ENCODE results near the gene PNPLA7. TPM values are rescaled to one million over a fixed set of nuclear protein-coding genes. Genes with fewer than 3 reads are reported as not detected.

The PNPLA7 gene
- total and polyA plus RNA-seq, 2 of the 13 experiments (the other 11 are each of a cell fraction or from before 2014, with no cell fraction given), result 0.42 to 1.5 TPM

DNA sequence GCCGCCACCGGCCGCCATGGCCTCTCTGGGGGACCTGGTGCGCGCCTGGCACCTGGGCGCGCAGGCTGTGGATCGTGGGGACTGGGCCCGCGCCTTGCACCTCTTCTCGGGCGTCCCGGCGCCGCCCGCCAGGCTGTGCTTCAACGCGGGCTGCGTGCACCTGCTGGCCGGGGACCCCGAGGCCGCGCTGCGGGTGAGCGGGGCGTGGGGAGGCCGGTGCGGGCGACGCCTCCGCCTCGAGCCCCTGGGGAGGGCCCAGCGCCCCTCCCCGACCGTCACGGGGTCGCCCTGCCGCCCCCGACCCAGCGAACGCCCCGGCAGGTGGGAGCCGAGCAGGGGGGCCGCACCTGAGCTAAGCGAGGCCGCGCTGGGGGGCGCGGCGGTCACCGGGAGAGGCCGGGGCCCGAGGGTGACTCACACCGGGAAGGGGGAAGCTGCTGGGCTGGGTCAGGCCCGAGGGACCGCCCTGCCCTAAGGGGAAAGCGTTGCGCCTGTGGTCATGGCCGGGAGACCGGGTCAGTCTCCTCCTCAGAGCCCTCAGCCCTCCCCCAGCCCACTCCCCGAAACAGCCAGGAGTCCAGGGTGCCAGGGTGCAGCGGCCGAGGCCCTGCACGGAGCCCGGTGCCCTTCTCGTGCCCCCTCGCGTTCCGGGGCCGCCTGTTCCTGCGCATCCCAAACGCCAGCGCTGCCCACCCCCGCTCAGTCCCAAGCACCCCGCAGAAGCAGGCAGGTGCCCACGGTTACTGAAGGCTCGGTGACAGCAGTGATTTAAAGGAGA, 126.5 kb downstream of the PNPLA7 start (continued):
- TF ChIP-seq, protein P1, sequence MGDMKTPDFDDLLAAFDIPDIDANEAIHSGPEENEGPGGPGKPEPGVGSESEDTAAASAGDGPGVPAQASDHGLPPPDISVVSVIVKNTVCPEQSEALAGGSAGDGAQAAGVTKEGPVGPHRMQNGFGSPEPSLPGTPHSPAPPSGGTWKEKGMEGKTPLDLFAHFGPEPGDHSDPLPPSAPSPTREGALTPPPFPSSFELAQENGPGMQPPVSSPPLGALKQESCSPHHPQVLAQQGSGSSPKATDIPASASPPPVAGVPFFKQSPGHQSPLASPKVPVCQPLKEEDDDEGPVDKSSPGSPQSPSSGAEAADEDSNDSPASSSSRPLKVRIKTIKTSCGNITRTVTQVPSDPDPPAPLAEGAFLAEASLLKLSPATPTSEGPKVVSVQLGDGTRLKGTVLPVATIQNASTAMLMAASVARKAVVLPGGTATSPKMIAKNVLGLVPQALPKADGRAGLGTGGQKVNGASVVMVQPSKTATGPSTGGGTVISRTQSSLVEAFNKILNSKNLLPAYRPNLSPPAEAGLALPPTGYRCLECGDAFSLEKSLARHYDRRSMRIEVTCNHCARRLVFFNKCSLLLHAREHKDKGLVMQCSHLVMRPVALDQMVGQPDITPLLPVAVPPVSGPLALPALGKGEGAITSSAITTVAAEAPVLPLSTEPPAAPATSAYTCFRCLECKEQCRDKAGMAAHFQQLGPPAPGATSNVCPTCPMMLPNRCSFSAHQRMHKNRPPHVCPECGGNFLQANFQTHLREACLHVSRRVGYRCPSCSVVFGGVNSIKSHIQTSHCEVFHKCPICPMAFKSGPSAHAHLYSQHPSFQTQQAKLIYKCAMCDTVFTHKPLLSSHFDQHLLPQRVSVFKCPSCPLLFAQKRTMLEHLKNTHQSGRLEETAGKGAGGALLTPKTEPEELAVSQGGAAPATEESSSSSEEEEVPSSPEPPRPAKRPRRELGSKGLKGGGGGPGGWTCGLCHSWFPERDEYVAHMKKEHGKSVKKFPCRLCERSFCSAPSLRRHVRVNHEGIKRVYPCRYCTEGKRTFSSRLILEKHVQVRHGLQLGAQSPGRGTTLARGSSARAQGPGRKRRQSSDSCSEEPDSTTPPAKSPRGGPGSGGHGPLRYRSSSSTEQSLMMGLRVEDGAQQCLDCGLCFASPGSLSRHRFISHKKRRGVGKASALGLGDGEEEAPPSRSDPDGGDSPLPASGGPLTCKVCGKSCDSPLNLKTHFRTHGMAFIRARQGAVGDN (CRISPR knock-in tag; IDR thresholded peaks at IDR 0.05), result peak; percentile 8
- no peak for TF ChIP-seq SOX13 (IDR thresholded peaks at IDR 0.05)
- TF ChIP-seq SOX13 (CRISPR knock-in tag; conservative IDR thresholded peaks at IDR 0.05 in 1 of 2, IDR thresholded peaks at IDR 0.05 in 1 of 2), result no peak
- 0 out of 2 replicates have a peak, but pooled peaks have one; percentile 1 for TF ChIP-seq ISL2 (CRISPR knock-in tag; IDR thresholded peaks at IDR 0.05)
- no peak for TF ChIP-seq NR2F1 (CRISPR knock-in tag; IDR thresholded peaks at IDR 0.05)
- peak; percentile 49; the same call in 1 of the 2 replicates for TF ChIP-seq TBX2 (CRISPR knock-in tag; IDR thresholded peaks at IDR 0.05; ENCODE audit: borderline replicate concordance)
- TF ChIP-seq FOXK2 (IDR thresholded peaks at IDR 0.05), result no peak
- TF ChIP-seq, protein P2, sequence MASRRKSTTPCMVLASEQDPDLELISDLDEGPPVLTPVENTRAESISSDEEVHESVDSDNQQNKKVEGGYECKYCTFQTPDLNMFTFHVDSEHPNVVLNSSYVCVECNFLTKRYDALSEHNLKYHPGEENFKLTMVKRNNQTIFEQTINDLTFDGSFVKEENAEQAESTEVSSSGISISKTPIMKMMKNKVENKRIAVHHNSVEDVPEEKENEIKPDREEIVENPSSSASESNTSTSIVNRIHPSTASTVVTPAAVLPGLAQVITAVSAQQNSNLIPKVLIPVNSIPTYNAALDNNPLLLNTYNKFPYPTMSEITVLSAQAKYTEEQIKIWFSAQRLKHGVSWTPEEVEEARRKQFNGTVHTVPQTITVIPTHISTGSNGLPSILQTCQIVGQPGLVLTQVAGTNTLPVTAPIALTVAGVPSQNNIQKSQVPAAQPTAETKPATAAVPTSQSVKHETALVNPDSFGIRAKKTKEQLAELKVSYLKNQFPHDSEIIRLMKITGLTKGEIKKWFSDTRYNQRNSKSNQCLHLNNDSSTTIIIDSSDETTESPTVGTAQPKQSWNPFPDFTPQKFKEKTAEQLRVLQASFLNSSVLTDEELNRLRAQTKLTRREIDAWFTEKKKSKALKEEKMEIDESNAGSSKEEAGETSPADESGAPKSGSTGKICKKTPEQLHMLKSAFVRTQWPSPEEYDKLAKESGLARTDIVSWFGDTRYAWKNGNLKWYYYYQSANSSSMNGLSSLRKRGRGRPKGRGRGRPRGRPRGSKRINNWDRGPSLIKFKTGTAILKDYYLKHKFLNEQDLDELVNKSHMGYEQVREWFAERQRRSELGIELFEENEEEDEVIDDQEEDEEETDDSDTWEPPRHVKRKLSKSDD (CRISPR knock-in tag; IDR thresholded peaks at IDR 0.05; ENCODE audit: low read depth), result 0 out of 2 replicates have a peak, but pooled peaks have one; percentile 14
- peak; percentile 48; the same call in 1 of the 2 replicates for TF ChIP-seq ZBTB38 (CRISPR knock-in tag; IDR thresholded peaks at IDR 0.05)
- no peak for TF ChIP-seq NR2F6 (IDR thresholded peaks at IDR 0.05)
- TF ChIP-seq NR2F6 (CRISPR knock-in tag; IDR thresholded peaks at IDR 0.05), result 0 out of 2 replicates have a peak, but pooled peaks have one; percentile 11
- TF ChIP-seq, protein P3, sequence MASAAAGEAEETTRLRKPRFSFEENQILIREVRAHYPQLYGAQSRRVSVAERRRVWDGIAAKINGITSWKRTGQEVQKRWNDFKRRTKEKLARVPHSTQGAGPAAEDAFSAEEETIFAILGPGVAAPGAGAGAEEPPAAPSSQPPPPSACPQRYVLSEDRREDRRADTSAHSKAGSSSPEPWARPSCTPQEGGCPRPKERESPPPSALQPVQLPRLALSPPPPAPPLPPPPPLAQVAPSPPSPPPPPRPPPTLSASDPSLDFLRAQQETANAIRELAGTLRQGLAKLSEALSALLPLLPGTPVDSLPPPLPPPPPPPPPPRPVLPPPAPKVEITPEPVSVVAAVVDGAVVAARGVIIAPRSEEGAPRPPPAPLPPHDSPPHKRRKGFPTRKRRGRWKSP (CRISPR knock-in tag; IDR thresholded peaks at IDR 0.05), result 0 out of 2 replicates have a peak, but pooled peaks have one; percentile 7
- TF ChIP-seq PCBP1 (IDR thresholded peaks at IDR 0.05; ENCODE audit: borderline replicate concordance, low read depth, low read length), result 0 out of 2 replicates have a peak, but pooled peaks have one; percentile 42
- TF ChIP-seq, protein P4, sequence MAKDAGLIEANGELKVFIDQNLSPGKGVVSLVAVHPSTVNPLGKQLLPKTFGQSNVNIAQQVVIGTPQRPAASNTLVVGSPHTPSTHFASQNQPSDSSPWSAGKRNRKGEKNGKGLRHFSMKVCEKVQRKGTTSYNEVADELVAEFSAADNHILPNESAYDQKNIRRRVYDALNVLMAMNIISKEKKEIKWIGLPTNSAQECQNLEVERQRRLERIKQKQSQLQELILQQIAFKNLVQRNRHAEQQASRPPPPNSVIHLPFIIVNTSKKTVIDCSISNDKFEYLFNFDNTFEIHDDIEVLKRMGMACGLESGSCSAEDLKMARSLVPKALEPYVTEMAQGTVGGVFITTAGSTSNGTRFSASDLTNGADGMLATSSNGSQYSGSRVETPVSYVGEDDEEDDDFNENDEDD (CRISPR knock-in tag; IDR thresholded peaks at IDR 0.05; ENCODE audit: borderline replicate concordance), result peak; percentile 19; the same call in 1 of the 2 replicates
- TF ChIP-seq RBFOX2 (IDR thresholded peaks at IDR 0.05; ENCODE audit: low read depth, low read length), result 0 out of 2 replicates have a peak, but pooled peaks have one; percentile 10
- TF ChIP-seq, protein P5, sequence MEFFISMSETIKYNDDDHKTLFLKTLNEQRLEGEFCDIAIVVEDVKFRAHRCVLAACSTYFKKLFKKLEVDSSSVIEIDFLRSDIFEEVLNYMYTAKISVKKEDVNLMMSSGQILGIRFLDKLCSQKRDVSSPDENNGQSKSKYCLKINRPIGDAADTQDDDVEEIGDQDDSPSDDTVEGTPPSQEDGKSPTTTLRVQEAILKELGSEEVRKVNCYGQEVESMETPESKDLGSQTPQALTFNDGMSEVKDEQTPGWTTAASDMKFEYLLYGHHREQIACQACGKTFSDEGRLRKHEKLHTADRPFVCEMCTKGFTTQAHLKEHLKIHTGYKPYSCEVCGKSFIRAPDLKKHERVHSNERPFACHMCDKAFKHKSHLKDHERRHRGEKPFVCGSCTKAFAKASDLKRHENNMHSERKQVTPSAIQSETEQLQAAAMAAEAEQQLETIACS (CRISPR knock-in tag; IDR thresholded peaks at IDR 0.05), result 0 out of 2 replicates have a peak, but pooled peaks have one; percentile 11
- 0 out of 2 replicates have a peak, but pooled peaks have one; percentile 72 for TF ChIP-seq HOXA5 (CRISPR knock-in tag; IDR thresholded peaks at IDR 0.05)

Measured in HepG2 (cell line).